ENCODE results near the gene WIZ. TPM values are rescaled to one million over a fixed set of nuclear protein-coding genes. Genes with fewer than 3 reads are reported as not detected.
"Not testable (repeated sequence)": the region's sequence is repeated elsewhere in the genome, so short reads cannot be mapped to it uniquely, and the experiment has no call there.

WIZ gene
- total RNA-seq, 2 donors from 2014 or later = 27.3 to 46.3 TPM

GRCh38 chr19:15475169-15475568 is 25.4 kb upstream of the WIZ start:
- ATAC-seq (no peak), DNase-seq (ENCODE audit: low spot score) (no peak)
- H3K4me1 Mint-ChIP-seq (ENCODE audit: low read depth in 2 of 2) = peaks cover 12 to 17% of the 10 kb centered on the region in 2 donors
- H3K27me3 Mint-ChIP-seq = peaks cover 0 to 2% of the 10 kb centered on the region in 2 donors
- no peaks in the 10 kb centered on the region for H3K9me3 Mint-ChIP-seq
- H3K4me3 Mint-ChIP-seq = no peak overlapping the region
- H3K27ac Mint-ChIP-seq = no peak overlapping the region
- H3K36me3 Mint-ChIP-seq = no peaks in the 10 kb centered on the region

- H3K4me3 Mint-ChIP-seq; H3K36me3 Mint-ChIP-seq; ATAC-seq; H3K9me3 Mint-ChIP-seq; H3K27me3 Mint-ChIP-seq; DNase-seq (ENCODE audit: low spot score): not testable (repeated sequence)
- Mint-ChIP-seq H3K27ac (peak overlapping the region in 1 of 2 donors; percentile 9), H3K4me1 (ENCODE audit: low read depth in 2 of 2) (peaks cover 25 to 26% of the 10 kb centered on the region in 2 donors)
These were observed 24.1 kb upstream of the WIZ start for GRCh38 chr19:15473821-15474220.

DNA sequence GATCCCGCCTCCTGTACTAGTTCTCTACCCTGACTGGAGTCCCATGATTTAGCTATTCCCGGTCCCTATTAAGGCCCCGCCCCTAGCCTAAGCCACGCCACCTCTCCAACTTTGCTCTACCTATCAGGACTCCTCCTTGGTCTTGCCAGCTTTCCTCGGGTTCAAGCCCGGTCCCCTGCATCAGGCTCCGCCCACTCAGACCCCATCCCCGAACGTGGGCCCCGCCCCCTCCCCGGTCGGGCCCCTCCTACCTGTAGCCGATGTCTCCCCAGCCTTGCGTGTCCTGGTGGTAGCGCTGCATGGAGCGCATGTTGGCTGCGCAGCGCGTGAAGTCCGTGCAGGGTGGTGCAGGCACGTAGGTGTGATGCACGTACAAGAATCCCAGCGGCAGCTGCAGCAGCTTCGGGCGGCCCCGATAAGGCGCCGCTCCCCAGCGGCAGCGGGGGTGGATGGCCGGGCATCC is 21.9 kb upstream of the WIZ start:
- H3K4me1 Mint-ChIP-seq (ENCODE audit: low read depth in 2 of 2) = peaks cover 40 to 43% of the 10 kb centered on the region in 2 donors
- ATAC-seq = no peak
- no peak overlapping the region for H3K4me3 Mint-ChIP-seq
- peak; percentile 55 for DNase-seq (ENCODE audit: low spot score)
- no peak overlapping the region for H3K27ac Mint-ChIP-seq
- H3K36me3 Mint-ChIP-seq = no peaks in the 10 kb centered on the region
- peaks cover 0 to 8% of the 10 kb centered on the region in 2 donors for H3K27me3 Mint-ChIP-seq
- no peaks in the 10 kb centered on the region for H3K9me3 Mint-ChIP-seq

GRCh38 chr19:15469513-15470297 is 19.9 kb upstream of the WIZ start:
- Mint-ChIP-seq H3K4me3 (peak overlapping the region; percentile 80), H3K27ac (peak overlapping the region; percentile 22 to 84), H3K9me3 (no peaks in the 10 kb centered on the region), H3K27me3 (peaks cover 0 to 8% of the 10 kb centered on the region in 2 donors), H3K36me3 (no peaks in the 10 kb centered on the region), H3K4me1 (ENCODE audit: low read depth in 2 of 2) (peaks cover 41 to 43% of the 10 kb centered on the region in 2 donors)
- peak; percentile 60 for DNase-seq (ENCODE audit: low spot score)
- ATAC-seq = peak; percentile 68 to 77

GRCh38 chr19:15468675-15469512 is 19.1 kb upstream of the WIZ start:
- ATAC-seq = no peak
- Mint-ChIP-seq H3K4me1 (ENCODE audit: low read depth in 2 of 2) (peaks cover 44 to 46% of the 10 kb centered on the region in 2 donors), H3K27ac (peak overlapping the region; percentile 22 to 84), H3K27me3 (peaks cover 0 to 8% of the 10 kb centered on the region in 2 donors), H3K9me3 (no peaks in the 10 kb centered on the region), H3K36me3 (no peaks in the 10 kb centered on the region), H3K4me3 (peak overlapping the region; percentile 80)
- DNase-seq (ENCODE audit: low spot score) = peak; percentile 51

DNA sequence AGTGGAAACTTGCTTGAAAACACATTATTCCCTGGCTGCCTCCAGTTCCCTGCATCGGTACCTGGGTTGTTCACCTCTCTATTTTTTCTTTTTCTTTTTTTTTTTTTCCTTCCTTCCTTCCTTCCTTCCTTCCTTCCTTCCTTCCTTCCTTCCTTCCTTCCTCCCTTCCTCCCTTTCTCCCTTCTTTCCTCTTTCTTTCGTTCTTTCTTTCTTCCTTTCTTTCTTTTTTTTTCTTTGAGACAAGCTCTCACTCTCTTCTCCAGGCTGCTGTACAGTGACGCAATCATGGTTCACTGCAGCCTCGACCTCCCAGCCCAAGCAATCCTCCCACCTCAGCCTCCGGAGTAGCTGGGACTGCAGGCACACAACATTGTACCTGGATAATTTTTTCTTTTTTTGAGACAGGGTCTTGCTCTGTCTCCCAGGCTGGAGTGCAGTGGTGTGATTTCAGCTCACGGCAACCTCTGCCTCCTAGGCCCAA is 18.0 kb upstream of the WIZ start:
- Mint-ChIP-seq H3K36me3 (no peaks in the 10 kb centered on the region), H3K9me3 (no peaks in the 10 kb centered on the region), H3K27ac (peak overlapping the region; percentile 75 to 84), H3K4me3 (peak overlapping the region; percentile 80), H3K27me3 (peaks cover 0 to 8% of the 10 kb centered on the region in 2 donors), H3K4me1 (ENCODE audit: low read depth in 2 of 2) (peaks cover 48 to 51% of the 10 kb centered on the region in 2 donors)
- ATAC-seq (no peak), DNase-seq (ENCODE audit: low spot score) (peak; percentile 16)

DNA sequence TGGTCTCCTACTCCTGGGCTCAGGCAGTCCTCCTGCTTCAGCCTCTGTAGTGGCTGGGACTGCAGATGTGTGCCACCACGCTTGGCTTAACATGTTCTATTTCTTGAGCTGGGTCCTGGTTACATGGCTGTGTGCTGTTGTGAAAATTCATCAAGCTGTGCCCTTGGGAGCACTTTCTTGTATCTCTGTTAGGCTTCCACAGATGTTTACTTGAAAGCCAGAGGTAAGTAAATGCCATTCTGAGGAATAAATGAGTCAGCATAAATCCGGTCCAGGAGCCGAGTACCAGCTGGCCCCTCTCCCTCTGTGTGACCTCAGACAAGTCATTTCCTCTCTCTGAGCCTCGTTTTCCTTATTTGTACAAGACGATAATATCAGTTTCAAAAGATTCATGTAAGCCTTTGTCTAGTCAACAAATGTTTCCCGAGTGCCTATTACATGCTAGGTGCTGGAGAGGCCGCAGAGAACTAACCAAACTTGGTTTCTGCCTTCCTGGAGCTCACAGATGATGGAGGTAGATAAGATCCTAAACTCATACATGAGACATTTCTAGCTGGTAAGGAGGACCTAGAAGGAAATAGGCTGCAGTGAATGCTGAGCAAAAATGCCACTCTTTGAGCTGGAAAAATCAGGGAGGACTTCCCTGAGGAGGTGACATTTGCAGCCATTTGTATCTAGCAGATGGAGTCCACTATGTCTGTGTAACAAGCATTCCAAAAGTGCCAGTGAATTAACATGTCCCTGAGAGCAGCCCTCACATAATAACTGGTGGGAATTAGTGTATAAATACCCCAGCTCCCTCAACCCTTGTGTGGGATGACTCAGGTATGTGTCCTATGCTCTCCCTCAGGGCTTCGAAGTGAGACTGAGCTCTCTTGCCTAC is 17.3 kb upstream of the WIZ start:
- H3K4me1 Mint-ChIP-seq (ENCODE audit: low read depth in 2 of 2) = peaks cover 51 to 54% of the 10 kb centered on the region in 2 donors
- DNase-seq (ENCODE audit: low spot score) (peak; percentile 67), ATAC-seq (peak; percentile 62 to 64)
- peaks cover 0 to 8% of the 10 kb centered on the region in 2 donors for H3K27me3 Mint-ChIP-seq
- H3K4me3 Mint-ChIP-seq = peak overlapping the region; percentile 74
- H3K9me3 Mint-ChIP-seq = no peaks in the 10 kb centered on the region
- peak overlapping the region; percentile 75 to 84 for H3K27ac Mint-ChIP-seq
- H3K36me3 Mint-ChIP-seq = no peaks in the 10 kb centered on the region

GRCh38 chr19:15464394-15465385 is 14.9 kb upstream of the WIZ start, which contains the start of gene RASAL3:
Gene RASAL3 (minus strand): TSS chr19:15464544. CDS start chr19:15464358, 186 bp downstream.
- ATAC-seq (peak; percentile 82 to 83), DNase-seq (ENCODE audit: low spot score) (peak; percentile 81)
- peaks cover 54% of the 10 kb centered on the region in 2 donors for H3K4me1 Mint-ChIP-seq (ENCODE audit: low read depth in 2 of 2)
- peaks cover 0 to 6% of the 10 kb centered on the region in 2 donors for H3K27me3 Mint-ChIP-seq
- H3K36me3 Mint-ChIP-seq = no peaks in the 10 kb centered on the region
- H3K9me3 Mint-ChIP-seq = no peaks in the 10 kb centered on the region
- H3K27ac Mint-ChIP-seq = peak within 1 kb of the TSS; percentile 94 to 95
- peak within 1 kb of the TSS; percentile 95 for H3K4me3 Mint-ChIP-seq

DNA sequence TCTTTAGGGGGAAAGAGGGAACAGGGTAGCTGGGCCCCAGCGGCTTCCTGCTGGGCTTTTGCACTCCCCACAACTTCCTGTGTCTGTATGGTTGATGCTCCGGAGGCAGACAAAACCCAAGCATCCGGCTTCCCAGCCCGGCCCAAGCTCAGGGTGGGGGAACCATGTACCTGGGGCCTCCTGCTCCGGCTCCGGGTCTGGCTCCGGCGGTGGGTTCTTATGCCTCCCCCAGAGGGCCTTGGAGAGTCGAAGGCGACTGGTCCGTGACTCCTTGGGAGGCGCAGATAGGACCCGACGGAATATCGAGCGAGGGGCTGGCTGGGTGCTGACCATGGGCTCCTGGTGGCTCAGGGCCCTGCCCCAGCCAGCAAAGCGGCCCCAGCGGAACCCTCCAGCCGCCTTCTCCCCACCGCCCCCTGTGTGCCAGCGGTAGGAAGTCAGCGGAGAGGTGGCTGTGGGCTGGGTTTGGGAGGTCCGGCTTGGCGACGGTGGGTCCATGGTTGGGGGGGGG is 14.2 kb upstream of the WIZ start:
- Mint-ChIP-seq H3K27me3 (peaks cover 0 to 1% of the 10 kb centered on the region in 2 donors), H3K9me3 (no peaks in the 10 kb centered on the region), H3K4me1 (ENCODE audit: low read depth in 2 of 2) (peaks cover 49 to 51% of the 10 kb centered on the region in 2 donors), H3K36me3 (no peaks in the 10 kb centered on the region), H3K4me3 (peak overlapping the region; percentile 95), H3K27ac (peak overlapping the region; percentile 94 to 95)
- DNase-seq (ENCODE audit: low spot score) = peak; percentile 86
- ATAC-seq = peak; percentile 88 to 89

GRCh38 chr19:15461694-15462093 is 11.9 kb upstream of the WIZ start:
- Mint-ChIP-seq H3K27me3 (no peaks in the 10 kb centered on the region), H3K4me1 (ENCODE audit: low read depth in 2 of 2) (peaks cover 27 to 32% of the 10 kb centered on the region in 2 donors), H3K9me3 (no peaks in the 10 kb centered on the region), H3K27ac (peak overlapping the region; percentile 94 to 95), H3K36me3 (no peaks in the 10 kb centered on the region), H3K4me3 (peak overlapping the region; percentile 17)
- ATAC-seq (no peak), DNase-seq (ENCODE audit: low spot score) (no peak)

DNA sequence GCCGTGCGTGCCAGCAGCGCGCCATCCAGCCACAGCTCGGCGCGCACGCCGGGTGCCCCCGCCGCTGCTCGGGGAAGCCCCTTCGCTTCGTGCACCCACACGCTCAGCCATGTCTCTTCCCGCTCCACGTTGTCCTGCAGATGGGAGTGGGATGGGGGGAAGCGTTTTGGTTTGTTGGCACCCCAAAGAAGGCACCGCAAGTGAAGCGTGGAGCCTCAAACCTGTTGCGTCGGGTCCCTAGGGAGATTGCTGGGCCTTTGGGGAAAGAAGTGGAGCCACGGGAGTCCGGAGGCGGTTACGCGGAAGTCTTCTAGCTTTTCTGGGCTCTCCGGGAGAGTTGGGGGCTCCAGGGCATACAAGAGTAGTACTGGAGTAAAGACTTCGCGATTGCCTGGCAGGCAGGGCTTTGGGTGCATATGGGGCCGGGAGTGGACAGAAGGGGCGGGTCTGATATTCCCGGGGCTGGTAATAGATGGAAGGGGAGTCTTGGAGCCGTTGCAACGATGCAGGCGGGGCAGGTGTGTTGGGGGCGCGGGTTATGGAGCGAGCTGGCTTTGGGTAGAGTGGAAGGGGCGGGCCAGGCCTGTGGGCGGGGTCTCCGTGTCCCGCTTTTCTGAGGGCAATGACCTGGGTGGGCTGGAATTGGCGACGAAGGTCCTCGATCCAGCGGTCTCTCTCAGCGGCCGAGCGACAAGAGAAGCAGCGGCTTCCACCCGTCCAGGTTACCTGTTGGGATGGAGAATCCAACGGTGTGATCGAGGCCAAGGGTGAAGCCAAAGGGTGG is 8.1 kb upstream of the WIZ start:
- Mint-ChIP-seq H3K4me1 (ENCODE audit: low read depth in 2 of 2) (peaks cover 26 to 31% of the 10 kb centered on the region in 2 donors), H3K36me3 (peaks cover 14% of the 10 kb centered on the region), H3K27ac (no peak overlapping the region)

More for the DNA sequence above, 8.1 kb upstream of the WIZ start:
- no peaks in the 10 kb centered on the region for H3K9me3 Mint-ChIP-seq
- DNase-seq (ENCODE audit: low spot score) (no peak), ATAC-seq (no peak)
- H3K27me3 Mint-ChIP-seq = no peaks in the 10 kb centered on the region
- H3K4me3 Mint-ChIP-seq = no peak overlapping the region
